ENCODE results near the gene ARHGAP12.

GRCh38 chr10:31962826-31963588 is 34.4 kb upstream of the ARHGAP12 start:
- no peak for TF ChIP-seq CTCF (IDR thresholded peaks at IDR 0.05; ENCODE audit: low read depth, low read length, poor library complexity, severe bottlenecking)
- no peak for TF ChIP-seq EZH2phosphoT487 (IDR thresholded peaks at IDR 0.05; ENCODE audit: borderline replicate concordance, low read length)
